ENCODE measurements around the gene SNAI3.

Gene SNAI3

GRCh38 chr16:88639231-88640038 is 46.9 kb downstream of the SNAI3 start:
- intact Hi-C loops (cut with DNase I) = loop anchor here (10.0 kb wide), 1 partner anchor 535 kb away; the partner anchor contains the start of gene CDH15

DNA sequence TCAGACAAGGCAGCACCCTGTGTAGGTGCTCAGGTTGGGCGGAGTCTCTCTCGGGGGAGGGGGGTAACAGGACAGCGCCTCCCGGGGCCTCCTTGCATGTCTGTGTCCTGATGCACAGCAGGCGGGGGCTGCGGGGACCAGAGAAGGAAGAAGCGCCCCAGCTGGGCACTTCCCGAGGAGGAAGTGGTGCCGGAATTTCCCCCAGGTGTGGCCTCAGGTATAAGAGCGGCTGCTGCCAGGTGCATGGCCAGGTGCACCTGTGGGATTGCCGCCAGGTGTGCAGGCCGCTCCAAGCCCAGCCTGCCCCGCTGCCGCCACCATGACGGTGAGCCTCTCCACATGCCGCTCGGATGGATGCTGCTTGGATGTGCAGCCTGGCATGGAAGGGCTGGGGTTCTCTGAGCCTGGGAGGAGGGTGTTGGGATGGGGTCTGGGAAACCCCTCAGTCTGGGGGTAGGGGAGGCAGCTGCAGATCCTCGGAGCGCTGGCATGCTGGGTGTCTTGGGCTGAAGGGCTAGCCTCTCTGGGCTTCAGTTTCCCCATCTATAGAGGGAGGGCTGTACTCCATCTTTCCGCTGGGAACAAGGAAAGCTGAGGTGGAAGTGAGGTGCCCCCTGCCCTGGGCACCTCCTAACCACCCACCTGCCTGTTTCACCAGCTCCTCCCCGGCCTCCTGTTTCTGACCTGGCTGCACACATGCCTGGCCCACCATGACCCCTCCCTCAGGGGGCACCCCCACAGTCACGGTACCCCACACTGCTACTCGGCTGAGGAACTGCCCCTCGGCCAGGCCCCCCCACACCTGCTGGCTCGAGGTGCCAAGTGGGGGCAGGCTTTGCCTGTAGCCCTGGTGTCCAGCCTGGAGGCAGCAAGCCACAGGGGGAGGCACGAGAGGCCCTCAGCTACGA is 47.7 kb downstream of the SNAI3 start, which contains the start of gene IL17C:
IL17C (plus strand) TSS at position 250 of the 908 bp plus-strand sequence; CDS start at position 320, 70 bp downstream.
- intact Hi-C loops (cut with DNase I) = loop anchor here (10.0 kb wide), 1 partner anchor 536 kb away; the partner anchor contains the start of gene CDH15
- DNase-seq = no peak

More at GRCh38 chr16:88639231-88640038, 46.9 kb downstream of the SNAI3 start:
- DNase-seq = no peak

DNA sequence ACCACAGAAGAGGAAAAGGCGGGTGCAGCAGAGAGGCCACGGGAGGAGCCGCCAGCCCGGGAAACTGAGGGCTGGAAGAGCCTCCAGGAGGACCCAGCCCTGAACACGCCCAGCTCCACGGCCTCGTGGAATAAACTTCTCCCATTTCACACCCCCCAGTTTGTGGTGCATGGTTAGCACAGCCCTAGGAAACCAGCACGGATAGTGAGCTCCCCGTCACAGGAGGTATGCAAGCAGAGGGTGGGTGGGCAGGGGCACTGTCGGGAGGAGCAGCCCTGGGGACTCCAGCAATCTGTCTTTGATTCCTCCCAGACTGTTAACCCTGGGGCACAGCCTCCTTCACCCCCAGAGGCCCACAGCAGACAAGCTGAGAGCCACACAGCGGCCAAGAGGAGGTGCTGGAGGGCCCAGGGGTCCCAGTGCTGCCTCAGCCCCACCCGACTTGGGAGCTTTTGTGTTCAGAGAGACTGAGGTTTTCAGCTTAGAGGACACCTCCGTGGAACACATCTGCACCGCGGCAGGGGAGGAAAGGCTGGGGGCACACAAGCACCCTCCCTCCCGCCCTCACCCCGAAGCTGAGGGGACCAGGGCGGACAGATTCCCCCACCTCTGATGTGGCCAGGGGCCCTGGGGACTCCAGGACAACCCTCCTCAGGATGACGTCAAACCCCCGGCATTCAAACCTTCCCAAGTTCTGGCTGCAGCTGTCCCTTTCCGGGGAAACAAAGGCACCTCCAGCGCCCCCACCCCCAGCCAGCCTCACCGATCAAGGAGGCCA is 49.6 kb downstream of the SNAI3 start:
- intact Hi-C loops (cut with DNase I) = loop anchor here (10.0 kb wide), 1 partner anchor 538 kb away; the partner anchor contains the start of gene CDH15

GRCh38 chr16:88635671-88636319 is 50.5 kb downstream of the SNAI3 start:
- intact Hi-C loops (cut with DNase I) = loop anchor here (10.0 kb wide), 1 partner anchor 539 kb away; the partner anchor contains the start of gene CDH15
- no peak for DNase-seq

More for the DNA sequence above, 49.6 kb downstream of the SNAI3 start:
- no peak for DNase-seq

DNA sequence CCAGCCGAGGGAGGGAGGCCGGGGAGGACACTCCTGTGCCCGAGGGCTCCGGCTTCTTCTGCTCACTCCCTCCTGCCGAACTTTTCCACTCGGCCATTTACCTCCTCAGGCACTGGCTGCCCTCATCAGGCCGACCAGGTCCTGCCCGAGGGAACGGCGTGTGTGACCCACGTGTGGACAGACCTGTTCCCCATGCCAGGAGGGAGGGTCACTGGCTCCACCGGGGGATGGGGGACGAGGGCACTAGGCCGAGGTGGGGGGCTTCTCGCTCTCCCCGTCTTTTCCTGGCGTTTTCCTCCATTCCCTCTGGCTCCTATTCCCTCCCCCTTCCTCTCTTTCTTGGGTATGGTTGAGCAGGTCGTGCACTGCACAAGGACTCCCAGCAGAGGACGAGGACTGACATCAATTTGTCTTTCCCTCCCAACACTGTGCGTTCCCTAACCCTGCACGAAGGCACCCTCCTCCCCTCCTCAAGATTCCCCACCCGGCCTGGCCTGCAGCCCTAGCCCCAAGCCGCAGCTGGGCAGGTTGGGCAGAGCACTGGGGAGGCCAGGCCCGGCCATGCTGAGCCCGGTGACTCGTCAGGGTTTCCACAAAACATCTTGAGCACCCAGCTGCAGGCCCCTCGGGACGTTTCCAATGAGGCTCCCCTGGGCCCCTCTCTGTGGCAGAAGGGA is 51.2 kb downstream of the SNAI3 start:
- intact Hi-C loops (cut with DNase I) = loop anchor here (10.0 kb wide), 1 partner anchor 540 kb away; the partner anchor contains the start of gene CDH15
- DNase-seq = no peak

- DNase-seq = no peak
- intact Hi-C loops (cut with DNase I) = loop anchor here (10.0 kb wide), 1 partner anchor 540 kb away; the partner anchor contains the start of gene CDH15
Observed at GRCh38 chr16:88634141-88634993, 51.9 kb downstream of the SNAI3 start.

GRCh38 chr16:88633684-88634140 is 52.6 kb downstream of the SNAI3 start:
- intact Hi-C loops (cut with DNase I) = loop anchor here (10.0 kb wide), 1 partner anchor 541 kb away; the partner anchor contains the start of gene CDH15
- DNase-seq = no peak

DNA sequence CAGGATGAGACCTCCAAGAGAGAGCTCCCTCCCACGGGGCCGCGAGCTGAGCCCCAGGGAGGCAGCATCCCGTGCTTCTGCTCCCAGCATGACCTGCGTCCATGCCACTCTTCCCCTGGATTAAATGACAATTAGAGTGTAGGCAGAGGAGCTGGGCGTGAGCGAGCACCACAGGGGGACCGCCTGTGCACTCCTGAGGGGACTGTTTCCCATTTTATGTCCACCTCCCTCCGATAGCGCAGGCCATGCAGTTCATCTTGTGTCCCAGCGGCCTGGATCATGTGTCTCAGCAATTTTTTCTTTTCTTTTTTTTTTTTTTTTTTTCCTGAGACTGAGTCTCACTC is 53.7 kb downstream of the SNAI3 start:
- intact Hi-C loops (cut with DNase I) = loop anchor here (10.0 kb wide), 1 partner anchor 542 kb away; the partner anchor contains the start of gene CDH15
- no peak for DNase-seq

DNA sequence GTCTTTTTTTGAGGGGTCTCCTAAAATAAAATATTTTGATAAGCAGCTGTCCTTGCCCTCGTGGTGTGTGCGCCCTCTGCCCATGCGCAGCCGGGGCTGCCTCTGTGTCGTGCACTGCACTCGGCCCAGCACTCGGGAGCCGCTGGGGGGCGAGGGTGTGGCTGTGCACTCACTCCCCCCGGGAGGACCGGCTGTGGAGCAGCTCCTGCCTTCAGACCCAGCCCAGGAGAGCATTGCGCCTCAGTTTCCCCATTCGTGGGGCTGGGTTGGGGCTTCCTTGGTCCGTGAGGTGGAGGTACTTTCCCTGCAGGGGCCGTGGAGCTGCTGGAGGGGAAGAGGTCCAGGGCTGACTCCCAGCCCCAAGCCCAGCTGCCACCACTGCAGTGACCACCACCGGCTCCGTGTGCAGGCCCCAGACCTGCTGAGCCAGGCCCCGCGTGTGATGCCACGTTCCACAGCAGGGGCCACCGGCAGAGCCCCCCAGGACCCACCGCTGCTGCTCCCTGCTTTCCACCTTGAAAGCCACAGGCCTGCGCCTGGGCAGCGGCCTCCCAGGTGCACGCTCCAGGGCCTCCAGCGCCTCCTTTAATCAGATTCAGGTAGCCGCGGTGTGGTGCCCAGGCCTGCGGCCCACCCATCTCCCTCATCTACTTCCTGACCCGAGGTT is 54.3 kb downstream of the SNAI3 start:
- DNase-seq = no peak
- intact Hi-C loops (cut with DNase I) = loop anchor here (10.0 kb wide), 1 partner anchor 543 kb away; the partner anchor contains the start of gene CDH15

DNA sequence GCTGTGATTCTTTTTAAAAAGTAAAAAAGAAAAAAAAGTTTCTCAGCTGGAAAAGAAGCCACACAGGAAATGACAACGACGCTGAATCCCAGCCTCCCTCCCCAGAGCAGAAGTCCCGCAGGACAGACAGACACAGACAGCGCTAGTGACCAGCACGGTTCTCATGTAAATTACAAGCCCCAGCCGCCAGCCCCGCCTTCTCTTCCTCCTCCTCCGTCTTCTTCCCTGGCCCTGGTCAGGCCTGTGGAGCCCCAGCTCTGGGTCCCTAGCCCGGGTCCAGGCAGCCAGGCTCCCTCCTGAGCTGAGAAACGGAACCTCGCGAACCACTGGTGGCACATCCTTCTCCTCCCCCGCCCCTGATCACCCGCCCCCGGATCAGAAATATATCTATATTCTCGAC is 54.9 kb downstream of the SNAI3 start:
- no peak for DNase-seq
- intact Hi-C loops (cut with DNase I) = loop anchor here (10.0 kb wide), 1 partner anchor 543 kb away; the partner anchor contains the start of gene CDH15

GRCh38 chr16:88630941-88631340 is 55.4 kb downstream of the SNAI3 start:
- no peak for DNase-seq
- intact Hi-C loops (cut with DNase I) = loop anchor here (10.0 kb wide), 1 partner anchor 544 kb away; the partner anchor contains the start of gene CDH15

- intact Hi-C loops (cut with DNase I) = loop anchor here (10.0 kb wide), 1 partner anchor 544 kb away; the partner anchor contains the start of gene CDH15
- no peak for DNase-seq
Observed at GRCh38 chr16:88630433-88630832, 55.9 kb downstream of the SNAI3 start.

DNA sequence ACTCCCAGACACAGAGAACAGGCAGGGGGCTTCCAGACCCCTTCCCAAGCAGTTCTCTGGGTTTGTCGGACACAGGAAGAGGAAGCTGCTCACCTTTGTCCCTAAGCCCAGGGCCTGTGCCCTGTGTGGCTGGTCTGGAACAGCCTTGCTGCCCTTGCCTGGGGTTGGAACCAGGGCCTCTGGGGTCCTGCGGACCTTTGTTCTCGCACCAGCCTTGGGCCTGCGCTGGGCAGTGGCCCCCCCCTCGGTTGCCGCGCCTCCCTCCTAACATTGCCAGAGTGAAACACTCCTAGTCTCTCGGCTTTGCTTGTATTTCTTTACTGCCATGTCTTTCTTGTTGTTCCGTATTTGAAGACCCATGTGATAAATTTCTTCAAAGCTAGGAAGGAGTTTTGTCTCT is 56.5 kb downstream of the SNAI3 start:
- intact Hi-C loops (cut with DNase I) = loop anchor here (10.0 kb wide), 1 partner anchor 545 kb away; the partner anchor contains the start of gene CDH15

DNA sequence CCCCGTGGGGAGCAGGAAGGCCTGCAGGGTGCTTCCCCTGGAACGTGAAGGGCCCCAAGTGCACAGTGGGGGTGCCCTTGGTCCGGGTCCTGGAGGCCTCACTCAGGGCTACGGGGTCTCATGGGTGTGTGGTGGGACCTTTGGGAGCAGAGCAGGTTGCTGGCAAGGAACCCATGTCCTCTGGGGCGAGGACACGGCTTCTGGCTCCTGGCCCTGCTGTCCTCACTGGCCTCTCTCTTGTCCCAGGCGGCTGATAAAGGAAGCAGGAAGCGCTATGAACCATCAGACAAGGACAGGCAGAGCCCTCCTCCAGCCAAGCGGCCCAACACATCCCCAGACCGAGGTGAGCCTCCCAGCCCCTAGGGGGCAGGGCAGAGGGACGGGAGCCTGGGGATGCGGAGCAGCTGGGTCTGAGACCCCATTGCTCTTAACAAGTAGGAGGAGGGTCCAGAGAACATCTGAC is 57.8 kb downstream of the SNAI3 start:
- intact Hi-C loops (cut with DNase I) = no loop called here
- no peak for DNase-seq

More for the DNA sequence above, 56.5 kb downstream of the SNAI3 start:
- no peak for DNase-seq
